ENCODE data around the gene NAALADL2. TPM values are rescaled to one million over a fixed set of nuclear protein-coding genes. Genes with fewer than 3 reads are reported as not detected.

Gene NAALADL2
- total and polyA plus RNA-seq, 2 of the 8 experiments (the other 6 are each of a cell fraction or from before 2014, with no cell fraction given), result 0.12 to 0.22 TPM

DNA sequence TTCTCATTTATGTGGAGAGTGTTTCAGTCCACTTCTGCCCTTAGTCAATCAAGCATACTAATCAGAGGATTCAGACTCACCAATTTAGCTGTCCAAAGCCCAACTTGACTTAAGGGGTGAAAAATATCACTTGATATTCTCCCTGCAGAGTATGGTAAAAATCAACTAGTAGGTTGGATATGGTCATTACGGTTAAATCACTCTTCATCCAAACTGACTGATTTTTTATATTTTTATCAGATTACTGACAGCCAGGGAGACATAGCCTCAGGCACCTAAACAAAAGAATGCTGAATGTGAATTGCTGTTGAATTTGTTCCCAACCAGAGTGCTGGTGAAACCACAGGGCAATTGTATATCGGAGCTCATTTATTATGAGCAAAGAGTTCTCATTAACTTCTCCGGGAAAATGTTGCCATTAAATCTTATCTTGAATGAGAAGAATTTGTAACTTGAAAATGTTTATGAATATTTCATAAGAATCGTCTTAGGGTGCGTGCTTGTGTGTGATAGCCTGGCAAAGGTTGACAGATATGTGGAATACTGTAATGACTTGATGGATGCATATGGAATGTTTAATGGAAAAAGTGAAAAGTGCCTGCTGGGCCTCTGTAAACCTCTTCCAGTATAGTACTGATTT is 411.2 kb downstream of the NAALADL2 start:
- H3K4me3 ChIP-seq (ENCODE audit: extremely low read depth in 1 of 4, insufficient read depth in 2 of 4, low read depth in 3 of 4, low read length in 4 of 4), result no peak overlapping the region
- no peak overlapping the region for H4K5ac ChIP-seq (ENCODE audit: insufficient read length, low read depth, low read length)
- no peak overlapping the region for H4K8ac ChIP-seq (ENCODE audit: extremely low read depth, insufficient read depth, low read length)
- H3K27ac ChIP-seq (ENCODE audit: low read depth, low read length), result no peak overlapping the region
- no peak overlapping the region for H3K4me2 ChIP-seq (ENCODE audit: insufficient read depth in 1 of 2, low read depth in 2 of 2, low read length in 2 of 2)
- no peaks in the 10 kb centered on the region for H3K27me3 ChIP-seq (replicated peaks in 1 of 4; ENCODE audit: control insufficient read depth in 3 of 4, extremely low read depth in 1 of 4, insufficient read depth in 3 of 4, low read length in 3 of 4)
- H3K79me2 ChIP-seq (ENCODE audit: control insufficient read depth in 1 of 2, insufficient read depth in 2 of 2, low read length in 2 of 2), result no peaks in the 10 kb centered on the region
- POLR2A ChIA-PET (ENCODE audit: partially characterized antibody), result no interaction called here
- H2BK120ac ChIP-seq (replicated peaks; ENCODE audit: low read depth, low read length), result no peak overlapping the region
- no peak overlapping the region for H3K9ac ChIP-seq (replicated peaks in 1 of 4; ENCODE audit: extremely low read depth in 1 of 4, low read depth in 3 of 4, low read length in 3 of 4)
- no peak for FAIRE-seq
- no peak overlapping the region for H3K18ac ChIP-seq (ENCODE audit: extremely low read depth, low read length)
- H3K4me1 ChIP-seq (replicated peaks in 1 of 4; ENCODE audit: control insufficient read depth in 3 of 4, insufficient read depth in 4 of 4, low read length in 3 of 4), result no peaks in the 10 kb centered on the region
- no peak overlapping the region for H2BK12ac ChIP-seq (ENCODE audit: low read depth, low read length)
- no peak for DNase-seq (ENCODE audit: low read depth in 1 of 2, low spot score in 2 of 2)
- H2BK5ac ChIP-seq (ENCODE audit: low read depth, low read length), result no peak overlapping the region
- H3K14ac ChIP-seq (ENCODE audit: insufficient read length), result no peak overlapping the region
- no peak overlapping the region for H2AK5ac ChIP-seq (ENCODE audit: low read depth, low read length)
- H3K23ac ChIP-seq (ENCODE audit: insufficient read length), result no peak overlapping the region
- no peaks in the 10 kb centered on the region for H3K36me3 ChIP-seq (ENCODE audit: control insufficient read depth in 2 of 4, insufficient read depth in 4 of 4, low read length in 3 of 4)
- CTCF ChIA-PET (ENCODE audit: partially characterized antibody), result no interaction called here
- no peak overlapping the region for H4K91ac ChIP-seq (replicated peaks; ENCODE audit: insufficient read length, low read length)
- no peak overlapping the region for H2BK15ac ChIP-seq (ENCODE audit: low read length)
- H3K4ac ChIP-seq (replicated peaks; ENCODE audit: insufficient read length, low read depth, low read length), result no peak overlapping the region
- H2AFZ ChIP-seq (ENCODE audit: low read length), result peak overlapping the region; percentile 34; the same call in 1 of the 2 replicates
- WGBS, 2 experiments (ENCODE audit: extremely low coverage in 1 of 2, insufficient coverage in 1 of 2, insufficient read length in 1 of 2, insufficient replicate concordance in 2 of 2, low coverage in 1 of 2, low lambda C conversion rate in 2 of 2, missing lambda C conversion rate in 1 of 2), result 93% methylated on average over 5 of the region's 5 CpGs; no CpG with 5 or more reads in 1 of the 2 experiments
- no peak overlapping the region for H3K56ac ChIP-seq (replicated peaks; ENCODE audit: insufficient read length, low read depth, low read length)
- no peaks in the 10 kb centered on the region for H3K9me3 ChIP-seq (ENCODE audit: insufficient read depth in 2 of 2, low read depth in 1 of 2, low read length in 1 of 2)
- no peaks in the 10 kb centered on the region for H3K23me2 ChIP-seq (ENCODE audit: low read depth, low read length)
- no peak overlapping the region for H2BK20ac ChIP-seq (ENCODE audit: low read length)
- H4K20me1 ChIP-seq (replicated peaks in 1 of 2; ENCODE audit: control insufficient read depth in 1 of 2, insufficient read depth in 2 of 2, low read length in 2 of 2), result no peaks in the 10 kb centered on the region
- H3K79me1 ChIP-seq (ENCODE audit: low read depth, low read length), result no peaks in the 10 kb centered on the region
